Tibial nerve (tissue), 4 donors: Measurements from ENCODE around the gene ZNF770. TPM values are rescaled to one million over a fixed set of nuclear protein-coding genes. Genes with fewer than 3 reads are reported as not detected.

Experiments used
- DNase-seq, 2 donors: peaks; one replicate each; pipeline ENCODE4 v3.0.0-alpha.2; 2019; ENCODE audit warnings: low spot score in 2 of 2
- H3K27ac ChIP-seq, 4 donors: fragments of 200-600 bp; sonication (generic) in 3 of 4; one replicate each; pipeline ENCODE4 v1.5.1; 2017 to 2019; ENCODE audit warnings: mild to moderate bottlenecking in 1 of 4
- H3K27me3 ChIP-seq, 2 donors: fragments of 200-600 bp; sonication (generic) in 1 of 2; one replicate each; pipeline versions ENCODE4 v1.5.1 to v1.6.0; 2017 to 2019
- H3K36me3 ChIP-seq, 3 donors: fragments of 200-600 bp; sonication (generic); one replicate each; pipeline ENCODE4 v1.5.1; 2018 to 2019
- H3K4me1 ChIP-seq, 4 donors: fragments of 200-600 bp; sonication (generic) in 3 of 4; one replicate each; pipeline ENCODE4 v1.5.1; 2017 to 2019
- H3K4me3 ChIP-seq, 4 donors: fragments of 200-600 bp; sonication (generic) in 3 of 4; one replicate each; pipeline ENCODE4 v1.5.1; 2017 to 2019; ENCODE audit warnings: mild to moderate bottlenecking in 1 of 4, moderate library complexity in 1 of 4
- H3K9me3 ChIP-seq, 4 donors: fragments of 200-600 bp; sonication (generic) in 3 of 4; one replicate each; pipeline ENCODE4 v1.5.1; 2017 to 2019
- EP300 ChIP-seq, 2 donors: sonication (generic); formaldehyde crosslinking; IDR thresholded peaks; one replicate each; pipeline ENCODE4 v1.6.1; 2017; ENCODE audit warnings: antibody characterized with exemption in 2 of 2, mild to moderate bottlenecking in 1 of 2
- POLR2A ChIP-seq, 2 donors: fragments of 450-650 bp; IDR thresholded peaks; one replicate each; pipeline ENCODE4 v1.6.1; 2017; ENCODE audit warnings: antibody characterized with exemption in 2 of 2, mild to moderate bottlenecking in 2 of 2, moderate library complexity in 2 of 2
- WGBS, 2 donors: methylation state at CpG; one replicate each; pipeline ENCODE4 v1.1.5; 2018; 5-methylcytosine and 5-hydroxymethylcytosine counted together
- total RNA-seq, 4 donors: library from RNA; depleted of rRNA; stranded (reverse); fragments of >200 nt; gene quantifications; one replicate each; pipeline ENCODE4 v1.1.0, GENCODE V29; 2016
- TF ChIP-seq, protein P1 (sequence below), 5 experiments: fragments of 200-600 bp in 3 of 5; fragments of 450-650 bp in 2 of 5; sonication (generic) in 3 of 5; IDR thresholded peaks; one replicate each; pipeline ENCODE4 v1.5.1; 2016 to 2019; ENCODE audit warnings: antibody characterized with exemption in 5 of 5, mild to moderate bottlenecking in 3 of 5, moderate library complexity in 2 of 5

The ZNF770 gene, protein sequence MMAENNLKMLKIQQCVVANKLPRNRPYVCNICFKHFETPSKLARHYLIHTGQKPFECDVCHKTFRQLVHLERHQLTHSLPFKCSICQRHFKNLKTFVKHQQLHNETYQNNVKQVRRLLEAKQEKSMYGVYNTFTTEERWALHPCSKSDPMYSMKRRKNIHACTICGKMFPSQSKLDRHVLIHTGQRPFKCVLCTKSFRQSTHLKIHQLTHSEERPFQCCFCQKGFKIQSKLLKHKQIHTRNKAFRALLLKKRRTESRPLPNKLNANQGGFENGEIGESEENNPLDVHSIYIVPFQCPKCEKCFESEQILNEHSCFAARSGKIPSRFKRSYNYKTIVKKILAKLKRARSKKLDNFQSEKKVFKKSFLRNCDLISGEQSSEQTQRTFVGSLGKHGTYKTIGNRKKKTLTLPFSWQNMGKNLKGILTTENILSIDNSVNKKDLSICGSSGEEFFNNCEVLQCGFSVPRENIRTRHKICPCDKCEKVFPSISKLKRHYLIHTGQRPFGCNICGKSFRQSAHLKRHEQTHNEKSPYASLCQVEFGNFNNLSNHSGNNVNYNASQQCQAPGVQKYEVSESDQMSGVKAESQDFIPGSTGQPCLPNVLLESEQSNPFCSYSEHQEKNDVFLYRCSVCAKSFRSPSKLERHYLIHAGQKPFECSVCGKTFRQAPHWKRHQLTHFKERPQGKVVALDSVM
- 10 to 100 TPM; 15.0 to 23.0 (median 19.9) TPM for total RNA-seq

DNA sequence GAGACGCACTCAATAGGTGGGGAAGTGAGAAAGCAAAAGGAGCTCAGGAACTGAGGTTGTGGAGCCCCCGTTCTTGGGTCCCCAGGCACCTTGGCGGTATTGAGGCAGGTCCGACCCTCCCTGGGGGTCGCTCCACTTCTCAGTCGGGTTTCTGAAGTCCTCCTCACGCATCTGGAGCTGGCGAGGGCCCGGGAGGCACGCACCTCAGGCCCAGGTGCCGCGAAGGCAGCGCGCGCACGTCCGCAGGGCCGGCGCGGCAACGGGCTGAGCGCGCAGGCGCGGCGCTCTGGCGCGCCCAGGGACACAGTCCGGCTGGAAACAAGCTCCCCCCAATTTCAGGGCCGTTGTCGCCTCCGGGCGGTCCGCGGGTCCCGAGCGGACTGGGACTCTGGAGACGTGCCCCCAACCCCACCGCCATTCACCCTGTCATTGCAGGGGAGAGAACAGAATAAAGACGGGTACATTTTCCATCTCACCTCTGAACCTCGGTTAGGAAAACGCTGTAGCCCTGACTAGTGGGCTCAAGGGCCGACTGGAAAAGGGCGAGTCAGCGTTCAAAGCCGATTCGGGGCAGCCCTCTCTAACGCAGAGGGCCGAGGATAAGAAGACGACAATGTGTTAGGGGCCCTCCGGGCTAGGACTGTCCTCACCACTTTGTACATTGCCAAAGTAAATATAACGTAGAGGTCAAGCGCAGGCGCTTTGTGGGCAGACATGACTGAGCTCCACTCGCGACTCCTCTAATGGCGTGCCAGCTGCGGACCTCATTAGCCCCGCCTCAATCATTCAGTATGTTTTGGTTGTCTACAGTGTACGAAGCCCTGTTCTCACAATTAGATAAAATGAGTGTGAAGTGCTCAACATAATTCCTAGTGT lies at the start of gene ZNF770:
TSS of gene ZNF770 (minus strand) at position 261 of the 876 bp plus-strand sequence. CDS start 4,853 bp downstream, outside the sequence.
- peaks cover 0 to 11% (median 0%) of the 10 kb centered on the region in 3 donors for H3K36me3 ChIP-seq
- peak; percentile 42 to 62 for DNase-seq
- H3K27ac ChIP-seq, result peak within 1 kb of the TSS; percentile 91 to 99 (median 94)

DNA sequence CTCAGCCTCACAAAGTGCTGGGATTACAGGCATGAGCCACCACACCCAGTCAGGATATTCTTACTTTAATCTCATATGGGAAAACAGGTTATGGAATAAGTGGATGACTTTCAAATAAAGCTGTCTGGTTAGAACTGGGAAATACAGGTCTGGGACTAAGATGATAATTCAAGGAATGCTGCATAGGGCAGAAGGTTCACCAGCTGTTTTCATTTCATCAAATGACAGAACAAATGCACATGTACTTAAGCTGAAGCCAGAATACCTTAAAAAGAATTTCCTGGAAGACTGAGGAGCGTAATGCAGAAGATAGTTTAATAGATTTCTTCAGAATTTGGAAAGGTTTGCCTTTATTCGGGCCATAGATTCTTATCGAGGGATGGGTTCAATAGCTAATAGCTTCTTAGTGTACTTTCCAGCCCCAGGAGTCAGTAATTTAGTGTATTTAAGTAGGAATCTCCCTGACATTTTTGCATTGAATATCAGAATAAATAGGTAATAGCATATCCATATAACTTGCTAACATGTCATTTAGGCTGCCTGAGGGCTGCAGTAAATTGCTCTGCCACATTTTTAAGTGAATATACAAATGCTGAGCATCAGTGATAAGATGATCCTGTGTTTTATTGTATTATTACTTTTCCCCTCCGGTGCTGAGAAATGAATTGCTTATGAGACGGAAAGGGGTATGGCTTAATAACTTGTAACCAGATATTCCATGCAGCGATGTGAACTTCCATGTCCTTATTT lies 40.3 kb upstream of the ZNF770 start:
- Histone ChIP-seq H3K27me3 (no peaks in the 10 kb centered on the region), H3K27ac (no peak overlapping the region), H3K9me3 (no peaks in the 10 kb centered on the region), H3K4me3 (no peak overlapping the region), H3K4me1 (no peaks in the 10 kb centered on the region), H3K36me3 (no peaks in the 10 kb centered on the region)
- no peak for TF ChIP-seq EP300 (IDR thresholded peaks at IDR 0.05)
- no peak for TF ChIP-seq POLR2A (IDR thresholded peaks at IDR 0.05)
- TF ChIP-seq, protein P1, sequence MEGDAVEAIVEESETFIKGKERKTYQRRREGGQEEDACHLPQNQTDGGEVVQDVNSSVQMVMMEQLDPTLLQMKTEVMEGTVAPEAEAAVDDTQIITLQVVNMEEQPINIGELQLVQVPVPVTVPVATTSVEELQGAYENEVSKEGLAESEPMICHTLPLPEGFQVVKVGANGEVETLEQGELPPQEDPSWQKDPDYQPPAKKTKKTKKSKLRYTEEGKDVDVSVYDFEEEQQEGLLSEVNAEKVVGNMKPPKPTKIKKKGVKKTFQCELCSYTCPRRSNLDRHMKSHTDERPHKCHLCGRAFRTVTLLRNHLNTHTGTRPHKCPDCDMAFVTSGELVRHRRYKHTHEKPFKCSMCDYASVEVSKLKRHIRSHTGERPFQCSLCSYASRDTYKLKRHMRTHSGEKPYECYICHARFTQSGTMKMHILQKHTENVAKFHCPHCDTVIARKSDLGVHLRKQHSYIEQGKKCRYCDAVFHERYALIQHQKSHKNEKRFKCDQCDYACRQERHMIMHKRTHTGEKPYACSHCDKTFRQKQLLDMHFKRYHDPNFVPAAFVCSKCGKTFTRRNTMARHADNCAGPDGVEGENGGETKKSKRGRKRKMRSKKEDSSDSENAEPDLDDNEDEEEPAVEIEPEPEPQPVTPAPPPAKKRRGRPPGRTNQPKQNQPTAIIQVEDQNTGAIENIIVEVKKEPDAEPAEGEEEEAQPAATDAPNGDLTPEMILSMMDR (IDR thresholded peaks at IDR 0.05), result no peak
- 83 to 84% methylated on average over 6 of the region's 6 CpGs for WGBS, 2 donors
- no peak for DNase-seq

More for the DNA sequence above, at the start of gene ZNF770:
- Histone ChIP-seq H3K27me3 (no peaks in the 10 kb centered on the region), H3K9me3 (no peaks in the 10 kb centered on the region), H3K4me1 (peaks cover 4 to 42% (median 24%) of the 10 kb centered on the region in 4 donors), H3K4me3 (peak within 1 kb of the TSS; percentile 76 to 98 (median 94))
- 0% methylated on average over 16 to 45 of the region's 60 CpGs for WGBS, 2 donors
- TF ChIP-seq, protein P1 (IDR thresholded peaks at IDR 0.05), result peak in 2 of 5 experiments; percentile 19 to 60
- TF ChIP-seq EP300 (IDR thresholded peaks at IDR 0.05) (peak; percentile 22 to 82), POLR2A (IDR thresholded peaks at IDR 0.05) (peak; percentile 49 to 65)

DNA sequence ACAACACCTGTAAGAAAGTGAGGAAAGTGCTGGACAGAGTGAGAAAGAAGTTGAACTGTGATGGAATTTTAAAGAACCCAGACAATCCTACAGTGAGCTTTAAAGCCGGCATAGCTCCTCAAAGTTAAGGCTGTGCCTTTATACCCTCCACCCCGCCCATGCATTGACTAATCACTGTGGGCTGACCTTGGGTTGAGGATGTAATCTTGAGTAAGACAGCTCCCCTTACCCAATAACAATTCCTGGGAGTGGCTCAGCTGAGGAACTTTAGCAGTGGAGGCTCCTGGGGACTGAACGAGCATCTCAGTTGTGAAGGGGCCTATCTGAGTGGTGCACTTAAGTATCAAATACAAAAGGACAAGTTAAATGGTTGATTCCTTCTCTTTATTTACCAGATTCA lies 35.7 kb upstream of the ZNF770 start:
- no peak for DNase-seq
- no peak overlapping the region for H3K27ac ChIP-seq

DNA sequence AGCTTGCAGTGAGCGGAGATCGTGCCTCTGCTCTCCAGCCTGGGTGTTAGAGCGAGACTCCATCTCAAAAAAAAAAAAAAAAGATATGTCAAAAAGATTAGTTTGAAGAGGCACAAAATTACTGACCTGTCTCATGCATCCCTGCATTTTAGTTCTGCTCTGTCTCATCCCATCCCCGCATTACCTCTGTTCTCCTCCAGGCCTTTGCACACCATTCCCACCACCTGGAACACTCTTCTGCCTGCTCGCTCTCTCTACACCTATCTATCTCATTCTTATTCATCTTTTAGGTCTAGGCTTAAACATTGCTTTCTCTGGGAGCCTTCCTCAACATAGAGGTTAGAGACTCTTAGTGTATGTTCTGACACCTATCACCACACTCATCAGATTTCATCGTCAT lies 32.9 kb upstream of the ZNF770 start:
- Histone ChIP-seq H3K27me3 (no peaks in the 10 kb centered on the region), H3K9me3 (no peaks in the 10 kb centered on the region), H3K4me3 (no peak overlapping the region), H3K27ac (no peak overlapping the region), H3K4me1 (no peaks in the 10 kb centered on the region), H3K36me3 (no peaks in the 10 kb centered on the region)
- 96 to 97% methylated on average over 6 of the region's 6 CpGs for WGBS, 2 donors
- DNase-seq, result no peak
- TF ChIP-seq, protein P1 (IDR thresholded peaks at IDR 0.05), result no peak
- TF ChIP-seq EP300 (IDR thresholded peaks at IDR 0.05) (no peak), POLR2A (IDR thresholded peaks at IDR 0.05) (no peak)

More for the DNA sequence above, 35.7 kb upstream of the ZNF770 start:
- H3K4me1 ChIP-seq, result no peaks in the 10 kb centered on the region
- H3K36me3 ChIP-seq, result no peaks in the 10 kb centered on the region
- WGBS, 2 donors, result 70% methylated on average over 3 of the region's 3 CpGs
- TF ChIP-seq POLR2A (IDR thresholded peaks at IDR 0.05) (no peak), EP300 (IDR thresholded peaks at IDR 0.05) (no peak)
- TF ChIP-seq, protein P1 (IDR thresholded peaks at IDR 0.05), result no peak
- no peak overlapping the region for H3K4me3 ChIP-seq
- H3K9me3 ChIP-seq, result no peaks in the 10 kb centered on the region
- H3K27me3 ChIP-seq, result no peaks in the 10 kb centered on the region
